IMR-90 (cell line): ENCODE data around the gene SASS6.

ENCODE experiments used
- CTCF ChIP-seq: conservative IDR thresholded peaks from 2 replicates; pipeline ENCODE4 v1.5.1; 2012; ENCODE audit warnings: mild to moderate bottlenecking, low read depth, low read length, improper control_type of control experiment
- MAZ ChIP-seq: IDR thresholded peaks from 2 replicates; pipeline ENCODE4 v1.6.1; 2012; ENCODE audit warnings: low read depth, mild to moderate bottlenecking, low read length, improper control_type of control experiment, moderate library complexity, borderline replicate concordance
- POLR2A ChIP-seq: IDR thresholded peaks from 2 replicates; pipeline ENCODE4 v1.6.1; 2012; ENCODE audit warnings: mild to moderate bottlenecking, low read depth, low read length
- RCOR1 ChIP-seq: IDR thresholded peaks from 2 replicates; pipeline ENCODE4 v1.6.1; 2012; ENCODE audit warnings: mild to moderate bottlenecking, low read length, improper control_type of control experiment; ENCODE audit not compliant: insufficient replicate concordance
- RFX5 ChIP-seq: IDR thresholded peaks from 2 replicates; pipeline ENCODE4 v1.8.0; 2012; ENCODE audit warnings: low read depth, mild to moderate bottlenecking, low read length, moderate library complexity
- SMC3 ChIP-seq: fragments of 150-350 bp; IDR thresholded peaks from 2 replicates; pipeline ENCODE4 v1.6.1; 2016; ENCODE audit warnings: low read depth, mild to moderate bottlenecking, antibody characterized with exemption, low read length, moderate library complexity
- TF ChIP-seq, protein P1 (sequence below): fragments of 150-350 bp; IDR thresholded peaks from 2 replicates; pipeline ENCODE4 v1.6.1; 2017; ENCODE audit warnings: mild to moderate bottlenecking, antibody characterized with exemption, low read length, low read depth

DNA sequence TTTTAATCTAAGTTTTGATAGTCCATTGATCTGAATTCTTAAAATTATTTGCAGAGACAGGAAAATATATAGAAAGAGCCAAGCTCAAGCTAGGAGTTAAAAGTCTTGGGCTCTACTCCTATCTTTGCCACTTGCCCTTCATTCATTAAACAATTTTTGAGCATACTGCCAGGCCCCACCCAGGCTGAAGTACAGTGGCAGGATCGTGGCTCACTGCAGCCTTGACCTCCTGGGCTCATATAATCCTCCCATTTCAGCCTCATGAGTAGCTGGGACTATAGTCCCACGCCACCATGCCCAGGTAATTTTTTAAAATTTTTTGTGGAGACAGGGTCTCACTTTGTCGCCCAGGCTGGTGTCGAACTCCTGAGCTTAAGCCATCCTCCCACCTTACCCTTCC is 8.5 kb upstream of the SASS6 start:
- TF ChIP-seq CTCF (no peak), POLR2A (no peak), RFX5 (no peak), MAZ (no peak), SMC3 (no peak), RCOR1 (no peak)
- TF ChIP-seq, protein P1, sequence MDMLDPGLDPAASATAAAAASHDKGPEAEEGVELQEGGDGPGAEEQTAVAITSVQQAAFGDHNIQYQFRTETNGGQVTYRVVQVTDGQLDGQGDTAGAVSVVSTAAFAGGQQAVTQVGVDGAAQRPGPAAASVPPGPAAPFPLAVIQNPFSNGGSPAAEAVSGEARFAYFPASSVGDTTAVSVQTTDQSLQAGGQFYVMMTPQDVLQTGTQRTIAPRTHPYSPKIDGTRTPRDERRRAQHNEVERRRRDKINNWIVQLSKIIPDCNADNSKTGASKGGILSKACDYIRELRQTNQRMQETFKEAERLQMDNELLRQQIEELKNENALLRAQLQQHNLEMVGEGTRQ = no peak
